DLD1 (cell line): ENCODE measurements around the gene TAS2R16.

Source experiments
- in situ Hi-C: cut with HindIII; loops from 2 replicates; pipeline ENCODE4 v1.10.0; 2017; ENCODE audit warnings: low sequenced_read_pairs

The TAS2R16 gene, protein sequence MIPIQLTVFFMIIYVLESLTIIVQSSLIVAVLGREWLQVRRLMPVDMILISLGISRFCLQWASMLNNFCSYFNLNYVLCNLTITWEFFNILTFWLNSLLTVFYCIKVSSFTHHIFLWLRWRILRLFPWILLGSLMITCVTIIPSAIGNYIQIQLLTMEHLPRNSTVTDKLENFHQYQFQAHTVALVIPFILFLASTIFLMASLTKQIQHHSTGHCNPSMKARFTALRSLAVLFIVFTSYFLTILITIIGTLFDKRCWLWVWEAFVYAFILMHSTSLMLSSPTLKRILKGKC

DNA sequence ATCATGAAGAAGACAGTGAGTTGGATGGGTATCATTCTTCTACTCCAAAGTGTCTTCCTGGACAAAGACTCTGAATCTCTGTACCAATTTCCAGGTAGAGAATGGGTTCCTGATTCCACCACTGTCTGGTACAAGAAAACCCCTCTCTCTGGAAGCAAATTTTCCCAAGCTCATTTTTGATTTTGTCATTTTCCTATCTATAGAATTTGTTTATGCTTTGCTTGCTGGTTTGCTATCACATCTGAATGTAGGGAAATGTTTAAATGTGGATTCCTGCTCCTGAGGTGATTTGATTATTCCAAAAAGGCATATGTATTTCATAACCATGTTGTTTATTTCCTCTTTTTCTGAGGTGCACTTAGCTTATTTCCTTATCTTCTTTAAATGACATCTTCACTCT is at the start of gene TAS2R16:
TSS of gene TAS2R16 (minus strand) at position 101 of the 400 bp plus-strand sequence. CDS start at position 35, 66 bp downstream.
- in situ Hi-C loops, result no loop called here

- in situ Hi-C loops, result no loop called here
Measured at GRCh38 chr7:123043642-123044041, 48.1 kb upstream of the TAS2R16 start.

- in situ Hi-C loops, result no loop called here
Measured at GRCh38 chr7:123041101-123041500, 45.6 kb upstream of the TAS2R16 start.

DNA sequence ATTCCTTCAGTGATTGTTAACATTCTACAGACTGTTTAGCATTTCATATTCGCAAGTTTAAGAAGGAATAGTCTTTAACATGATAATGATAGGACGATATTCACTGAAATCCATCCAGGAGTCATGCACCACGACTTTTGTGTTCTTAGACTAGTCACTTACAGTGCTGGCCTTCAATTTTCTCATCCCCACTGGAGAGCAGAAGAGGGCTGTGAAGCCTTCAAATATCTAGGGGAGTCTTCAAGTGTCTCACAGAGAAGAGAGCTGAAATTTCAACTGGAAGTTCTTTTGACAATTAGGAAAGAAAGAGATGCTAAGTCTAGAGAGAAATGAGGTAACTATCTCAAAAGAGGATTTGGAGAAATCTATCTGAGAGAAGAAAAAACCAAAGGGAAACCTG is 43.8 kb upstream of the TAS2R16 start:
- in situ Hi-C loops, result no loop called here

GRCh38 chr7:123034106-123034505 is 38.6 kb upstream of the TAS2R16 start:
- in situ Hi-C loops, result no loop called here

DNA sequence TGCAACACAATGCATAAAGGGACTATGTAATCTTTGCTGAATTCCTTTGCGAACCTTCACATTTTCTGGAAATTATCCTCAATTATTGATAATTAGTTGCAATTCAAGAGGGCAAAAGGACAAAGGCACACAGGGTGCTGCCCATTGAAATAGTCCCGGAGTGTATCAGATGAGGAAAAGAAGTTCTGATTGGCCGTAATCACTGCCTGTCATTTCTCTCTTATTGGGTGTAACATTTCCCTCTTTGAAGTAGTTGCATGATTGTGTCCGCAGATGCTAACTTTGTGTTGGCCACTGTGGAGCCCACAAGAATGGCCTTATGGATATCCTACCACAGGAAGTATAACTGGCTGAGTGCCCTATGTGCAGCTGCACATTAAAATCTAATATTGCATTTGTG is 35.1 kb upstream of the TAS2R16 start:
- in situ Hi-C loops, result no loop called here

DNA sequence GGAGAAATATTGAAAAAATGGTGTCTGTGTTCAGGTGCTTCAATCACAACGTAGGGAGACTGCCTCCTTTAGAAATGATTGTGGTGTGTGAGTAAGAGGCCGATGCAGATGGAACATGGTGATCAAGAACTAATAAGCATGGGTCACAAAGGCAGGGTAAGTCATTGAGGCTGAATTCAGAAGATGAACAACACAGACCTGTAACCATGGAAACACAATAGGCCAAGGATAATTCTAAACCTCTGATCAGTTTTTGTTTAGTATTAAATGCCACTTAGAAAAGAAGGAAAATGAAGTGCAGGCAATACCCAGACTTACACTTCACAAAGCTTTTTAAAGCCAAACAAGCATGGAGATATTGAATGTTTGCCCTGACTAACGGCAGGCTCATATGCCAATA is 32.8 kb upstream of the TAS2R16 start:
- in situ Hi-C loops, result no loop called here

DNA sequence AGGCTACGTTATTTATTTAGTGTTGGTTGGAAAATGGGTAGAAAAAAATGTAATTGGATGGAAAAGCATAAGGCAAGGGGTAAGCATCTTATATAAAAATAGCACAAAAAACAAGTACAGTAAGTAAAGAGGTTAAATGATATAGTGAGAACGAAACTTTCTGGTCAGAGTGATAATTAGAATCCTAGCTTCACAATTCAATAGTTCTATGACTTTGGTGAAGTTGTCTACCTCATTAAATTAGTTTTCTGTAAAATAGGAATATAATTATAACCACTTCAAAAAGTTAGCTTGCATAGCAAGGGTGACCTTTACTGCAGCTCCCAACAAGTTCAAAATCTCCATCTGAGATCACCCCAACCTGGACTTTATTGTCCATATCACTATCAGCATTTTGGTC is 30.8 kb upstream of the TAS2R16 start:
- in situ Hi-C loops, result no loop called here

DNA sequence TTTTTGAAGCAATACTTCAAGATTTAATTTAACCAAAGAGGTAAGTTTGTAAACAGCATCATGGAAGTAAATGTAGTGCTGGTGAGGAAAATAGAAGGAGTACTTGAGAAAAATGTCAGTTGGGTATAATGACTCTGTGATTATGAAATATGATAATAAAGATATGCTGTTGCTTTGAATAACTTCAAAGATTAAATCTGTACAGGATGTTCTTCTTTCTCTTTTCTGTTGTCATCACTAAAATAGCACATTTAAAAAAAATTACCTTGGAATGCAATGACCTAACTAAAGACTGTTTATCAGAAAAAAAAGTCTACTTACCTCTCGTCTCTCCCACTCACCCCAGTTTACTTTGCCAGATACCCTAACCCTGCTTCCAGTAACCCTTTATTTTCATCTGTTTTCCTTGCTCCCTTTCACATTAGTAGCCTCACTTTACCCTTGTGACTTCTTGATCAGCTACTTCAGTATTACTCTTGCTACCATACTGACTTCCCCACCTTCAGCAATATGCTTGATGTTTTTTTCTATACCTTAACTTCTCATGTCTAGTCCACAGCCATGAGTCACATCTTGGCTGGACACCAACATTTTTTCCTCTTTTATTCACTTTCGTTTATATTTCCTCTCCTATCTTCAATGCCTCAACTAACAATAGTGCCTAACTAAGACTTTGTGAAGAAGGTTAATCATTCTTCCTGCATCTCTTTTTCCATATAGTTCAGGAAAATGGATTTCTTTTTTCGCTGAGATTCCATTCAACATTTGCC is 29.7 kb upstream of the TAS2R16 start:
- in situ Hi-C loops, result no loop called here

GRCh38 chr7:123023126-123023525 is 27.6 kb upstream of the TAS2R16 start:
- in situ Hi-C loops, result no loop called here

GRCh38 chr7:123022576-123022975 is 27.1 kb upstream of the TAS2R16 start:
- in situ Hi-C loops, result no loop called here

DNA sequence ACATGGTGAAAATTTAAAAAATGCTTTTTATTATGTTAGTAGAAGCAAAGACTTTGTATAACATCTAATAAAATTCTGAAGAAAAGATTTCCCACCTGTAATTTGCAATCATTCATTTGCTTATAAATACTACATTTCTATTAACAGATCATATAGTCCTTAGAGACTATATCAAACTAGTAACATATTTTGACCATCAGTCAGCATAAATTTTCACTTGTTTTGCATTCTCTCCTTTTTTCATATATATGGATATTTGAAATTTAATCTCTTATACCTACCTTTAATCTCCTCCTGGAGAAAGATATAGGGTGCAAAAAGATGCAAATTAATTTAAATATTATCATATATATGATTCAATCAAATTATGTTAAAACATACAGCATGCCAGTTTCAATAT is 16.9 kb upstream of the TAS2R16 start:
- in situ Hi-C loops, result no loop called here

DNA sequence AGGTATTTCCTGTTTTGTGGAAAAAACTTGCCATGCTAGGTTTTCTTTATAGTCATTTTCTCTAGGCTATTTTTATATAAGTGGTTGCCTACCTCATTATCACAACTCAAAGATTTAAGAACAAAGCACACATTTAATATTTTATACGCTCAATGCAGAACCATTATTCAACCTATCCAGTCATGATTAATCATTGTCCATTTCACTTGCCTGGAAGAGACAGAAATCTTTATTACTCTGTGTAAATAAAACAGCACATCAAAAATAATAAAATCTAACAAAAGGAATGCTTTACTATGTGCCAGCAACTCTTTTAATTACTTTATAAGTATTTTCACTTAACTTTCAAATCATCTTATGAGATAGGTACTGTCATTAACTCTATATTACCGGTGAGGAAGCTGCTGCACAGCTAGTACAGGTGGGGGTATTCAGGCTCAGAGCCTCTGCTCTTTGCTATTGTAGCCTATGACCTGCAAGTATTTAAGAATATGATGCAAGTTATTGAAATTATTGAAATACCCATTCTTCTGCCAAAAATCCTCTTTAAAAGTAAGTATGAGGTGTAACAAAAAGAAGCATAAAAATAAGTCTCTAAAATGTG is 16.4 kb upstream of the TAS2R16 start:
- in situ Hi-C loops, result no loop called here

DNA sequence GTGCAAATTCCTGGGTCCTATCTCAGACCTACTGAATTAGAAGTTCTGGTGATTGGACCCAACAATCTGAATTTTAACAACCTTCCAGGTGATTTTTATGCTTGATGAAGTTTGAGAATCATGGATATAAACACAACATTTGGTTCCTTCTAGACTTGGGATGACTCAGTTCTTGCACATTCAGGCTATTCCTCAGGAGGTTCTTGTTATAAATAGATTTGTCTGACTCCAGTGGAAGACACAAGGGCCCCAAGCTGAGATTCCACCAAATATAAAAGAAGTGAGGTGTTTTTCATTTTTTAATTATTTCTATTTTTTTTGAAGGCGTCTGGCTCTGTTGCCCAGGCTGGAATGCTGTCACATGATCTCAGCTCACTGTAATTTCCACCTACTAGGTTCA is 9.4 kb upstream of the TAS2R16 start:
- in situ Hi-C loops, result no loop called here

GRCh38 chr7:123003539-123004126 is 8.1 kb upstream of the TAS2R16 start:
- in situ Hi-C loops, result no loop called here

DNA sequence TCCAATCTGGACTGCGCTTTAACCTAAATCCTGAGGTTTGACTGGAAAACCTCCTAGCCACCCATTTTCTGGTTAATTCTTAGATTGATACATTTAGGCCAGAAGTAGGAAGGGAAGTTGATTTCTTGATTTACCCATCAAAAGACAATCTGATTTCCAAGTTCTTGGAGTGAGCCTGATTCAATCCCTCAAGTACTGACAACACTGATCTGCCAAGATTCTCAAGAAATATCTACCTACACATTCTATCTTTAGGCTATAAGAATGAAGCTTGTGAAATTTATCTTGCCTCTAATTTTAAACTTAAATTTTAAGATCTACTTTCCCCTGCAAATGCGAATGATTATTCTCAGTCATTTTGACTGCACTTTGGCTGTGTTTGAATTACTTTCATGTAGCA is 5.9 kb downstream of the TAS2R16 start:
- in situ Hi-C loops, result no loop called here

- in situ Hi-C loops, result no loop called here
Measured at GRCh38 chr7:122989041-122989440, 6.5 kb downstream of the TAS2R16 start.

DNA sequence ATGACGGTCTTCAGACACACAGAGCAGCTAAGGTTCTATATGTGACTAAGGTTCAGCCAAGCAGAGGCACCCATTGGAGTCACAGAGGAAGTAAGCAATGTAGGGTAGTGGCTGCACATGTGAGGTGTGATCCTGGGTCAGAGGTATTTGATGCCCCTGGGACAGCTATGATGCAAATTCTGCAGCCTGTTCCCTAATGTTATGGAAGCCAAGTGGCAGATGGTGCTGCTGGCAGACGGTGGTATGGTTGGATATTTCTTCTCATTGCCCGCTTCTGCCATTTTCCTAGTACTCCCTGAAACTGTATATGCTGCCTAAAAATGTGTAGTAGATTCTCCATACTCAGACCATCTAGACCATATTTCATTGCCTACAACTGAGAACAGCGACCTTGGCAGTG is 7.2 kb downstream of the TAS2R16 start:
- in situ Hi-C loops, result no loop called here

DNA sequence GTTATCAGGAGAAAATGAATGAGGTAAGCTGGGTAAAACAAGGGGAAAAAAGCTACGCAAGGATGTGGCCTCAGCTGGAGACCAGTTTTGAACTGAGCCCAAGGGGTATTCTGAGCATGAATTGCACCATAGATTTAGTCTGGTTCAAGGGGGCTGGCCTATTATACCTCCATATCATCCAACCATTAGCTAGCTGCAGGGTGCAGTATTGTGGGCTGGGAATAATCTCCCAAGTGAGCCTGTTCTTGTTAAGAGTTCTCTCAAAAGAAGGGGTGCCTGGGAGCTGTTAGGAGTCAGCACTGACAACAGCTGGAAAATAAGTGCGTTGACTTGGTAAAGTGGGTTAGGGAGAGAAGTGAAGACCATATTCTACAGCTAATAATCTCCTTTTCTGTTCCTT is 8.0 kb downstream of the TAS2R16 start:
- in situ Hi-C loops, result no loop called here

DNA sequence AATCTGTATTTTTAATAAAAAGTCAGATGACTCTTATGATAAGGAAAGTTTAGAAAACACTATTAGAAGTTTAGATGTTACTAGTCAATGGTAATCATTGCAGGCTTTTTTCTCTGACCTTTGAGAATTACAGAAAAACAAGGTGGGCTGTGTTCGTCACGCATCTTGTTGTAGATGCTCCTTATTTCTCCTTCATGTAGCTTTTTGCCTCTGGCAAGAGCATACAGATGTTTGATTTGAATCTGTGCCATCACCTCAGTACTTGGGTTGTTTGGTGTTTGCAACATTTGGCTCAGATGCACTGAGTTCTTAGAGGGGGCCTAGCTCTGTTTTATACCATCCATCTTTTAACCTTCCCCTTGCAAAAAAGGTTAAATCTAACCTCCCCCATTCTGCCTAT is 11.5 kb downstream of the TAS2R16 start:
- in situ Hi-C loops, result no loop called here

GRCh38 chr7:122983261-122983660 is 12.2 kb downstream of the TAS2R16 start:
- in situ Hi-C loops, result no loop called here

DNA sequence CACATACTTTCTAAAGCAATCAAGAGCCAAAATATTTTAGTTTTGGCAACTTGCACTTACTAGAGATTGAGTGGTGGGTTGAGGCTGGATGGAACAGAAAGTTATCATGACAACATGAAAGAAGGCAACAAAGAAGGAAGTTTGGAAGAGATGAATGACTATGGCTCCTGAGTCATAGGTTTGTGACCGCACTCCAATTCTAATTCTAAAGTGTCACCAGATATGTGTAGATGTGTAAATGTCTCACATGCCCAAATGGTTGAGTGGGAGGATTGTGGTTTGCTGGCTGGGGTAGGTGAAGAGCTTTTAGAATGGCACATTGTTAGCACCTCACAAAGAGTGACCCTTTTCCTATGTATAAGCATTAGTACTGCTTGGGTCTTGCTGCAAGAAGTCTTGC is 20.2 kb downstream of the TAS2R16 start:
- in situ Hi-C loops, result no loop called here
